Middle frontal gyrus (tissue), 1 donor: Measurements from ENCODE around the gene ATXN3L.
"Not testable (repeated sequence)": the region's sequence is repeated elsewhere in the genome, so short reads cannot be mapped to it uniquely, and the experiment has no call there.

Experiments
- DNase-seq: peaks from one replicate; pipeline ENCODE4 v3.0.0-alpha.2; 2015; ENCODE audit warnings: low spot score; ENCODE audit errors: extremely low spot score

Gene ATXN3L

GRCh38 chrX:13307041-13307440 is 12.8 kb downstream of the ATXN3L start:
- no peak for DNase-seq

- DNase-seq = no peak
These were observed 14.7 kb downstream of the ATXN3L start for GRCh38 chrX:13305108-13305507.

GRCh38 chrX:13304052-13304451 is 15.8 kb downstream of the ATXN3L start:
- DNase-seq = no peak

- not testable (repeated sequence) for DNase-seq
These were observed 16.6 kb downstream of the ATXN3L start for GRCh38 chrX:13303248-13303647.

- DNase-seq = no peak
These were observed 21.0 kb downstream of the ATXN3L start for GRCh38 chrX:13298836-13299235.

- no peak for DNase-seq
These were observed 24.0 kb downstream of the ATXN3L start for GRCh38 chrX:13295841-13296240.

GRCh38 chrX:13293700-13294099 is 26.2 kb downstream of the ATXN3L start:
- DNase-seq = no peak

GRCh38 chrX:13290891-13291614 is 28.8 kb downstream of the ATXN3L start:
- DNase-seq = no peak

GRCh38 chrX:13288671-13289070 is 31.2 kb downstream of the ATXN3L start:
- no peak for DNase-seq

GRCh38 chrX:13287816-13288215 is 32.0 kb downstream of the ATXN3L start:
- DNase-seq = no peak

GRCh38 chrX:13285693-13286092 is 34.2 kb downstream of the ATXN3L start:
- DNase-seq = no peak

- no peak for DNase-seq
These were observed 34.6 kb downstream of the ATXN3L start for GRCh38 chrX:13285229-13285628.

GRCh38 chrX:13284570-13284969 is 35.3 kb downstream of the ATXN3L start:
- no peak for DNase-seq

GRCh38 chrX:13283950-13284546 is 35.8 kb downstream of the ATXN3L start:
- DNase-seq = no peak

GRCh38 chrX:13283512-13283911 is 36.3 kb downstream of the ATXN3L start:
- no peak for DNase-seq

- no peak for DNase-seq
These were observed 38.6 kb downstream of the ATXN3L start for GRCh38 chrX:13281289-13281688.

GRCh38 chrX:13279279-13280018 is 40.4 kb downstream of the ATXN3L start:
- DNase-seq = no peak

GRCh38 chrX:13277539-13277938 is 42.3 kb downstream of the ATXN3L start:
- DNase-seq = no peak

GRCh38 chrX:13276991-13277390 is 42.9 kb downstream of the ATXN3L start:
- DNase-seq = no peak

GRCh38 chrX:13275031-13275430 is 44.8 kb downstream of the ATXN3L start:
- DNase-seq = no peak

- DNase-seq = no peak
These were observed 47.4 kb downstream of the ATXN3L start for GRCh38 chrX:13272426-13272825.

GRCh38 chrX:13271511-13271910 is 48.3 kb downstream of the ATXN3L start:
- DNase-seq = no peak
